ENCODE data around the gene MYO1A. TPM values are rescaled to one million over a fixed set of nuclear protein-coding genes. Genes with fewer than 3 reads are reported as not detected.

MYO1A gene
- polyA plus RNA-seq, 1 donor from 2014 or later: not detected

- TF ChIP-seq CTCF (IDR thresholded peaks at IDR 0.05; ENCODE audit: poor library complexity, severe bottlenecking) (no peak), EP300 (conservative IDR thresholded peaks at IDR 0.05; ENCODE audit: poor library complexity, severe bottlenecking) (no peak), SMC3 (conservative IDR thresholded peaks at IDR 0.05; ENCODE audit: poor library complexity) (no peak), MXI1 (conservative IDR thresholded peaks at IDR 0.05; ENCODE audit: poor library complexity, severe bottlenecking) (no peak), POLR2AphosphoS5 (IDR thresholded peaks at IDR 0.05) (no peak), EZH2 (IDR thresholded peaks at IDR 0.05; ENCODE audit: borderline replicate concordance, insufficient read depth, low read length, poor library complexity, severe bottlenecking) (no peak)
- H3K36me3 ChIP-seq (ENCODE audit: insufficient read depth, low read length): no peaks in the 10 kb centered on the region
These were observed 5.5 kb downstream of the MYO1A start for GRCh38 chr12:57044468-57044867.

GRCh38 chr12:57042695-57043094 lies 7.2 kb downstream of the MYO1A start:
- H3K9ac ChIP-seq (ENCODE audit: low read length): no peak overlapping the region

More at GRCh38 chr12:57044468-57044867, 5.5 kb downstream of the MYO1A start:
- no peaks in the 10 kb centered on the region for H4K20me1 ChIP-seq (ENCODE audit: insufficient read depth)
- no peak overlapping the region for H3K9ac ChIP-seq (ENCODE audit: low read length)
- H3K27me3 ChIP-seq (ENCODE audit: insufficient read depth, low read depth, low read length): no peaks in the 10 kb centered on the region
- no peaks in the 10 kb centered on the region for H3K79me2 ChIP-seq (replicated peaks; ENCODE audit: insufficient read depth, low read length)
- no peak overlapping the region for H3K27ac ChIP-seq (ENCODE audit: low read length)
- H2AFZ ChIP-seq (ENCODE audit: low read depth, low read length): no peak overlapping the region
- no peak overlapping the region for H3K4me2 ChIP-seq (ENCODE audit: low read length)
- no peak overlapping the region for H3K4me3 ChIP-seq (ENCODE audit: low read length)
- no peaks in the 10 kb centered on the region for H3K9me3 ChIP-seq (ENCODE audit: low read length)
- H3F3A ChIP-seq (ENCODE audit: insufficient read depth, low read length, poor library complexity, severe bottlenecking): no peaks in the 10 kb centered on the region
- no peaks in the 10 kb centered on the region for H3K9me2 ChIP-seq (ENCODE audit: insufficient read depth, low read length)

More at GRCh38 chr12:57042695-57043094, 7.2 kb downstream of the MYO1A start:
- Histone ChIP-seq H2AFZ (ENCODE audit: low read depth, low read length) (no peak overlapping the region), H3K4me3 (ENCODE audit: low read length) (no peak overlapping the region), H3K4me2 (ENCODE audit: low read length) (no peak overlapping the region), H3K27me3 (ENCODE audit: insufficient read depth, low read depth, low read length) (no peaks in the 10 kb centered on the region), H3K9me3 (ENCODE audit: low read length) (no peaks in the 10 kb centered on the region), H3K36me3 (ENCODE audit: insufficient read depth, low read length) (no peaks in the 10 kb centered on the region), H3K27ac (ENCODE audit: low read length) (no peak overlapping the region), H4K20me1 (ENCODE audit: insufficient read depth) (no peaks in the 10 kb centered on the region), H3F3A (ENCODE audit: insufficient read depth, low read length, poor library complexity, severe bottlenecking) (no peaks in the 10 kb centered on the region), H3K9me2 (ENCODE audit: insufficient read depth, low read length) (no peaks in the 10 kb centered on the region), H3K79me2 (replicated peaks; ENCODE audit: insufficient read depth, low read length) (no peaks in the 10 kb centered on the region)
- TF ChIP-seq TAF1 (IDR thresholded peaks at IDR 0.05; ENCODE audit: low read depth): no peak
- no peak for TF ChIP-seq MXI1 (conservative IDR thresholded peaks at IDR 0.05; ENCODE audit: poor library complexity, severe bottlenecking)
- TF ChIP-seq POLR2AphosphoS5 (IDR thresholded peaks at IDR 0.05): no peak
- TF ChIP-seq RAD21 (conservative IDR thresholded peaks at IDR 0.05): no peak
- no peak for TF ChIP-seq CTCF (IDR thresholded peaks at IDR 0.05; ENCODE audit: poor library complexity, severe bottlenecking)
- TF ChIP-seq EZH2 (IDR thresholded peaks at IDR 0.05; ENCODE audit: borderline replicate concordance, insufficient read depth, low read length, poor library complexity, severe bottlenecking): no peak
- TF ChIP-seq SMC3 (conservative IDR thresholded peaks at IDR 0.05; ENCODE audit: poor library complexity): no peak
- no peak for TF ChIP-seq REST (IDR thresholded peaks at IDR 0.05; ENCODE audit: borderline replicate concordance)
- TF ChIP-seq EP300 (conservative IDR thresholded peaks at IDR 0.05; ENCODE audit: poor library complexity, severe bottlenecking): no peak
